Measurements from ENCODE around the gene CCL7. TPM values are rescaled to one million over a fixed set of nuclear protein-coding genes. Genes with fewer than 3 reads are reported as not detected.

Gene CCL7
- total RNA-seq, 1 experiment from 2014 or later: not detected

- DNase-seq (ENCODE audit: low spot score): no peak
Measured at GRCh38 chr17:34246881-34247280, 23.1 kb upstream of the CCL7 start.

GRCh38 chr17:34248511-34249024, 21.5 kb upstream of the CCL7 start:
- DNase-seq (ENCODE audit: low spot score): peak; percentile 44

GRCh38 chr17:34249061-34249460, 21.0 kb upstream of the CCL7 start:
- DNase-seq (ENCODE audit: low spot score): no peak

- DNase-seq (ENCODE audit: low spot score): no peak
Measured at GRCh38 chr17:34249478-34249877, 20.5 kb upstream of the CCL7 start.

GRCh38 chr17:34251186-34251585, 18.8 kb upstream of the CCL7 start:
- DNase-seq (ENCODE audit: low spot score): no peak

GRCh38 chr17:34252095-34252443, 18.0 kb upstream of the CCL7 start:
- peak; percentile 18 for DNase-seq (ENCODE audit: low spot score)

GRCh38 chr17:34252444-34253138, 17.4 kb upstream of the CCL7 start:
- DNase-seq (ENCODE audit: low spot score): peak; percentile 81

GRCh38 chr17:34253139-34253525, 16.9 kb upstream of the CCL7 start:
- DNase-seq (ENCODE audit: low spot score): no peak

- DNase-seq (ENCODE audit: low spot score): peak; percentile 19
Measured at GRCh38 chr17:34254146-34254545, 15.9 kb upstream of the CCL7 start.

GRCh38 chr17:34254651-34255380, 15.2 kb upstream of the CCL7 start, which contains the start of gene CCL2:
CCL2 (plus strand) TSS chr17:34255285; CDS start chr17:34255350, 65 bp downstream.
- DNase-seq (ENCODE audit: low spot score): peak; percentile 78

GRCh38 chr17:34255381-34255732, 14.7 kb upstream of the CCL7 start:
- no peak for DNase-seq (ENCODE audit: low spot score)

- no peak for DNase-seq (ENCODE audit: low spot score)
Measured at GRCh38 chr17:34255841-34256240, 14.2 kb upstream of the CCL7 start.

GRCh38 chr17:34257299-34257985, 12.6 kb upstream of the CCL7 start:
- DNase-seq (ENCODE audit: low spot score): no peak

- DNase-seq (ENCODE audit: low spot score): no peak
Measured at GRCh38 chr17:34257986-34258326, 12.1 kb upstream of the CCL7 start.

- DNase-seq (ENCODE audit: low spot score): peak; percentile 19
Measured at GRCh38 chr17:34259146-34259545, 10.9 kb upstream of the CCL7 start.

- DNase-seq (ENCODE audit: low spot score): no peak
Measured at GRCh38 chr17:34260861-34261260, 9.2 kb upstream of the CCL7 start.

- no peak for DNase-seq (ENCODE audit: low spot score)
Measured at GRCh38 chr17:34261568-34262337, 8.3 kb upstream of the CCL7 start.

GRCh38 chr17:34265711-34266110, 4.3 kb upstream of the CCL7 start:
- DNase-seq (ENCODE audit: low spot score): no peak

GRCh38 chr17:34275881-34276280, 5.9 kb downstream of the CCL7 start:
- peak; percentile 58 for DNase-seq (ENCODE audit: low spot score)

- DNase-seq (ENCODE audit: low spot score): no peak
Measured at GRCh38 chr17:34276826-34277225, 6.8 kb downstream of the CCL7 start.

- no peak for DNase-seq (ENCODE audit: low spot score)
Measured at GRCh38 chr17:34283571-34283970, 13.6 kb downstream of the CCL7 start.

GRCh38 chr17:34285286-34285792, 15.3 kb downstream of the CCL7 start, which contains the start of gene CCL11:
CCL11 (plus strand) TSS chr17:34285742; CDS start chr17:34285809, 67 bp downstream.
- DNase-seq (ENCODE audit: low spot score): no peak

All from A172 (cell line).